ENCODE results near the gene TIMM8B.

TIMM8B gene

GRCh38 chr11:112086422-112087191 is at the start of gene TIMM8B, which contains the start of gene SDHD:
Gene TIMM8B (minus strand): TSS chr11:112086756. CDS start chr11:112086723, 33 bp downstream.
Gene SDHD (plus strand): TSS chr11:112086873. CDS start chr11:112086908, 35 bp downstream.
- DNase-seq (ENCODE audit: insufficient read length, low spot score): peak; percentile 70
- no peak for FAIRE-seq
- no peak for TF ChIP-seq CTCF (IDR thresholded peaks at IDR 0.05; ENCODE audit: insufficient read depth, missing control alignments)

GRCh38 chr11:112134473-112134872 is 47.9 kb upstream of the TIMM8B start:
- FAIRE-seq: no peak
- no peak for TF ChIP-seq CTCF (IDR thresholded peaks at IDR 0.05; ENCODE audit: insufficient read depth, missing control alignments)
- DNase-seq (ENCODE audit: insufficient read length, low spot score): no peak

GRCh38 chr11:112132737-112133136 is 46.2 kb upstream of the TIMM8B start:
- no peak for TF ChIP-seq CTCF (IDR thresholded peaks at IDR 0.05; ENCODE audit: insufficient read depth, missing control alignments)
- FAIRE-seq (no peak), DNase-seq (ENCODE audit: insufficient read length, low spot score) (no peak)

- FAIRE-seq (no peak), DNase-seq (ENCODE audit: insufficient read length, low spot score) (no peak)
- no peak for TF ChIP-seq CTCF (IDR thresholded peaks at IDR 0.05; ENCODE audit: insufficient read depth, missing control alignments)
Measured at GRCh38 chr11:112129656-112130055, 43.1 kb upstream of the TIMM8B start.

GRCh38 chr11:112128483-112129121 is 42.0 kb upstream of the TIMM8B start:
- FAIRE-seq (no peak), DNase-seq (ENCODE audit: insufficient read length, low spot score) (no peak)
- TF ChIP-seq CTCF (IDR thresholded peaks at IDR 0.05; ENCODE audit: insufficient read depth, missing control alignments): no peak

GRCh38 chr11:112127056-112127455 is 40.5 kb upstream of the TIMM8B start:
- DNase-seq (ENCODE audit: insufficient read length, low spot score): no peak
- no peak for FAIRE-seq
- no peak for TF ChIP-seq CTCF (IDR thresholded peaks at IDR 0.05; ENCODE audit: insufficient read depth, missing control alignments)

- FAIRE-seq: no peak
- TF ChIP-seq CTCF (IDR thresholded peaks at IDR 0.05; ENCODE audit: insufficient read depth, missing control alignments): no peak
- DNase-seq (ENCODE audit: insufficient read length, low spot score): no peak
Measured at GRCh38 chr11:112123129-112123528, 36.6 kb upstream of the TIMM8B start.
